Activated CD4-positive, alpha-beta T cell treated with anti-CD3 and anti-CD28 coated beads for 36 hours (primary cell): ENCODE results near the gene ROBO2. TPM values are rescaled to one million over a fixed set of nuclear protein-coding genes. Genes with fewer than 3 reads are reported as not detected.

ENCODE experiments used
- ATAC-seq: fragments of 200-7000 bp; cut with Tn5 transposase; one replicate; pipeline ENCODE4 v1.10.0; 2021; ENCODE audit warnings: mild to moderate bottlenecking, moderate library complexity
- CTCF ChIA-PET: fragments of 350-600 bp; sonication (Branson Sonifier 250); formaldehyde crosslinking; loops from one replicate; lab custom pipeline; 2021; ENCODE audit warnings: antibody characterized with exemption; lab: Charles Lee
- POLR2A ChIA-PET: fragments of 350-600 bp; sonication (Branson Sonifier 250); formaldehyde crosslinking; loops from one replicate; lab custom pipeline; 2021; ENCODE audit warnings: antibody characterized with exemption, inconsistent platforms; lab: Charles Lee
- DNase-seq: peaks from one replicate; pipeline ENCODE4 v3.0.0-alpha.2; 2020
- H3K27ac Mint-ChIP-seq: one replicate; pipeline ENCODE4 v1.8.0; 2021; ENCODE audit warnings: mixed read lengths
- H3K27me3 Mint-ChIP-seq: one replicate; pipeline ENCODE4 v1.8.0; 2021; ENCODE audit warnings: mixed read lengths
- H3K36me3 Mint-ChIP-seq: one replicate; pipeline ENCODE4 v1.8.0; 2021; ENCODE audit warnings: low read depth, mixed read lengths
- H3K4me1 Mint-ChIP-seq: one replicate; pipeline ENCODE4 v1.8.0; 2021; ENCODE audit warnings: mixed read lengths
- H3K4me3 Mint-ChIP-seq: one replicate; pipeline ENCODE4 v1.8.0; 2021; ENCODE audit warnings: mild to moderate bottlenecking, moderate library complexity, mixed read lengths
- H3K9me3 Mint-ChIP-seq: one replicate; pipeline ENCODE4 v1.8.0; 2021; ENCODE audit warnings: low read depth, mixed read lengths
- intact Hi-C, 2 experiments: fragments of 100-400 bp; cut with DNase I in 1 of 2; cut with micrococcal nuclease in 1 of 2; formaldehyde crosslinking; loops; one replicate each; pipeline versions ENCODE4 v1.14.2 to v1.15.1; 2022 to 2024; cut with DNase I, micrococcal nuclease
- total RNA-seq, 2 experiments: library from RNA; stranded (reverse); gene quantifications; one replicate each; pipeline ENCODE4 v1.2.3, GENCODE V29; 2021

The ROBO2 gene
- total RNA-seq: not detected

- Mint-ChIP-seq H3K9me3 (peaks cover 3% of the 10 kb centered on the region), H3K27ac (no peak within 1 kb of the TSS), H3K4me1 (peaks cover 2% of the 10 kb centered on the region), H3K4me3 (no peak within 1 kb of the TSS), H3K36me3 (no peaks in the 10 kb centered on the region), H3K27me3 (peaks cover 30% of the 10 kb centered on the region)
- DNase-seq: peak; percentile 4
- POLR2A ChIA-PET: no interaction called here
- ATAC-seq: no peak
- intact Hi-C loops: loop anchor here (5.0 to 10.0 kb wide), 2 partner anchors 1605 to 1608 kb away; no protein-coding TSS in a partner anchor
- CTCF ChIA-PET: no interaction called here
Observed at GRCh38 chr3:77039606-77040171, at the start of gene ROBO2. TSS of gene ROBO2 (plus strand) at chr3:77040099. CDS start at chr3:77040786, 687 bp downstream.

- H3K4me3 Mint-ChIP-seq: no peak overlapping the region
- no peaks in the 10 kb centered on the region for H3K27me3 Mint-ChIP-seq
- no peak overlapping the region for H3K27ac Mint-ChIP-seq
- H3K4me1 Mint-ChIP-seq: no peaks in the 10 kb centered on the region
- ATAC-seq (no peak), DNase-seq (no peak)
- intact Hi-C loops: no loop called here
- CTCF ChIA-PET: no interaction called here
- H3K9me3 Mint-ChIP-seq: peaks cover 2% of the 10 kb centered on the region
- H3K36me3 Mint-ChIP-seq: no peaks in the 10 kb centered on the region
- POLR2A ChIA-PET: no interaction called here
Observed at GRCh38 chr3:76990606-76991005, 49.3 kb upstream of the ROBO2 start.

- ChIA-PET POLR2A (no interaction called here), CTCF (no interaction called here)
- H3K9me3 Mint-ChIP-seq: peaks cover 2% of the 10 kb centered on the region
- no peak for DNase-seq
- intact Hi-C loops: no loop called here
- H3K4me3 Mint-ChIP-seq: no peak overlapping the region
- no peaks in the 10 kb centered on the region for H3K27me3 Mint-ChIP-seq
- H3K27ac Mint-ChIP-seq: no peak overlapping the region
- ATAC-seq: no peak
- no peaks in the 10 kb centered on the region for H3K36me3 Mint-ChIP-seq
- H3K4me1 Mint-ChIP-seq: no peaks in the 10 kb centered on the region
Observed at GRCh38 chr3:76991165-76991564, 48.7 kb upstream of the ROBO2 start.

- DNase-seq (no peak), ATAC-seq (no peak)
- Mint-ChIP-seq H3K4me1 (no peaks in the 10 kb centered on the region), H3K4me3 (no peak overlapping the region), H3K36me3 (no peaks in the 10 kb centered on the region), H3K9me3 (peaks cover 5% of the 10 kb centered on the region), H3K27me3 (no peaks in the 10 kb centered on the region), H3K27ac (no peak overlapping the region)
- ChIA-PET CTCF (no interaction called here), POLR2A (no interaction called here)
- intact Hi-C loops: no loop called here
Observed at GRCh38 chr3:76997733-76998132, 42.2 kb upstream of the ROBO2 start.

- peaks cover 3% of the 10 kb centered on the region for H3K9me3 Mint-ChIP-seq
- DNase-seq (no peak), ATAC-seq (no peak)
- no peaks in the 10 kb centered on the region for H3K27me3 Mint-ChIP-seq
- H3K27ac Mint-ChIP-seq: no peak overlapping the region
- H3K4me1 Mint-ChIP-seq: no peaks in the 10 kb centered on the region
- H3K36me3 Mint-ChIP-seq: no peaks in the 10 kb centered on the region
- H3K4me3 Mint-ChIP-seq: no peak overlapping the region
- ChIA-PET POLR2A (no interaction called here), CTCF (no interaction called here)
- intact Hi-C loops: no loop called here
Observed at GRCh38 chr3:76998555-76998954, 41.3 kb upstream of the ROBO2 start.

- H3K36me3 Mint-ChIP-seq: no peaks in the 10 kb centered on the region
- H3K27me3 Mint-ChIP-seq: no peaks in the 10 kb centered on the region
- ChIA-PET CTCF (no interaction called here), POLR2A (no interaction called here)
- H3K27ac Mint-ChIP-seq: no peak overlapping the region
- no peak for DNase-seq
- peaks cover 3% of the 10 kb centered on the region for H3K9me3 Mint-ChIP-seq
- no peaks in the 10 kb centered on the region for H3K4me1 Mint-ChIP-seq
- no peak overlapping the region for H3K4me3 Mint-ChIP-seq
- no peak for ATAC-seq
- intact Hi-C loops: no loop called here
Observed at GRCh38 chr3:77001062-77001701, 38.7 kb upstream of the ROBO2 start.

GRCh38 chr3:77014226-77014625 lies 25.7 kb upstream of the ROBO2 start:
- Mint-ChIP-seq H3K4me3 (no peak overlapping the region), H3K27ac (no peak overlapping the region), H3K4me1 (no peaks in the 10 kb centered on the region), H3K36me3 (no peaks in the 10 kb centered on the region), H3K9me3 (peaks cover 6% of the 10 kb centered on the region), H3K27me3 (no peaks in the 10 kb centered on the region)
- POLR2A ChIA-PET: no interaction called here
- CTCF ChIA-PET: no interaction called here
- no peak for ATAC-seq
- DNase-seq: no peak
- intact Hi-C loops: no loop called here

GRCh38 chr3:77025471-77025870 lies 14.4 kb upstream of the ROBO2 start:
- POLR2A ChIA-PET: no interaction called here
- H3K4me1 Mint-ChIP-seq: no peaks in the 10 kb centered on the region
- H3K36me3 Mint-ChIP-seq: no peaks in the 10 kb centered on the region
- no peak overlapping the region for H3K27ac Mint-ChIP-seq
- intact Hi-C loops: no loop called here
- H3K9me3 Mint-ChIP-seq: peaks cover 12% of the 10 kb centered on the region
- no peaks in the 10 kb centered on the region for H3K27me3 Mint-ChIP-seq
- DNase-seq (no peak), ATAC-seq (no peak)
- no peak overlapping the region for H3K4me3 Mint-ChIP-seq
- CTCF ChIA-PET: interaction anchor here (0.8 kb wide), 1 partner anchor 18 kb away, joined by 3 read pairs; no protein-coding TSS in a partner anchor

- Mint-ChIP-seq H3K36me3 (no peaks in the 10 kb centered on the region), H3K9me3 (peaks cover 12% of the 10 kb centered on the region), H3K4me3 (no peak overlapping the region), H3K27ac (no peak overlapping the region), H3K4me1 (no peaks in the 10 kb centered on the region), H3K27me3 (no peaks in the 10 kb centered on the region)
- intact Hi-C loops: no loop called here
- ATAC-seq (no peak), DNase-seq (no peak)
- ChIA-PET CTCF (no interaction called here), POLR2A (no interaction called here)
Observed at GRCh38 chr3:77026904-77027634, 12.8 kb upstream of the ROBO2 start.

GRCh38 chr3:77028005-77028404 lies 11.9 kb upstream of the ROBO2 start:
- Mint-ChIP-seq H3K27me3 (no peaks in the 10 kb centered on the region), H3K36me3 (no peaks in the 10 kb centered on the region), H3K27ac (no peak overlapping the region), H3K9me3 (peaks cover 10% of the 10 kb centered on the region), H3K4me3 (no peak overlapping the region), H3K4me1 (no peaks in the 10 kb centered on the region)
- DNase-seq (no peak), ATAC-seq (no peak)
- intact Hi-C loops: no loop called here
- CTCF ChIA-PET: no interaction called here
- POLR2A ChIA-PET: no interaction called here

GRCh38 chr3:77038468-77038929 lies 1.4 kb upstream of the ROBO2 start:
- H3K36me3 Mint-ChIP-seq: no peaks in the 10 kb centered on the region
- POLR2A ChIA-PET: no interaction called here
- intact Hi-C loops: loop anchor here (1.0 to 10.0 kb wide), 3 partner anchors 217 to 1609 kb away; no protein-coding TSS in a partner anchor

More at GRCh38 chr3:77038468-77038929, 1.4 kb upstream of the ROBO2 start:
- ATAC-seq (no peak), DNase-seq (peak; percentile 36)
- Mint-ChIP-seq H3K4me3 (no peak overlapping the region), H3K27me3 (peaks cover 30% of the 10 kb centered on the region), H3K27ac (no peak overlapping the region), H3K4me1 (peaks cover 2% of the 10 kb centered on the region), H3K9me3 (peaks cover 3% of the 10 kb centered on the region)
- CTCF ChIA-PET: interaction anchor here (0.7 kb wide), 1 partner anchor 26 kb away, joined by 3 read pairs; no protein-coding TSS in a partner anchor
